HG02943 (cell line): ENCODE measurements around the gene F10.

ENCODE experiments used
- ATAC-seq: cut with Tn5 transposase; IDR thresholded peaks from one replicate; pipeline ENCODE4 v1.9.1; 2021; ENCODE audit warnings: mild to moderate bottlenecking, low read depth, moderate library complexity; ENCODE audit not compliant: unreplicated experiment

F10 gene

DNA sequence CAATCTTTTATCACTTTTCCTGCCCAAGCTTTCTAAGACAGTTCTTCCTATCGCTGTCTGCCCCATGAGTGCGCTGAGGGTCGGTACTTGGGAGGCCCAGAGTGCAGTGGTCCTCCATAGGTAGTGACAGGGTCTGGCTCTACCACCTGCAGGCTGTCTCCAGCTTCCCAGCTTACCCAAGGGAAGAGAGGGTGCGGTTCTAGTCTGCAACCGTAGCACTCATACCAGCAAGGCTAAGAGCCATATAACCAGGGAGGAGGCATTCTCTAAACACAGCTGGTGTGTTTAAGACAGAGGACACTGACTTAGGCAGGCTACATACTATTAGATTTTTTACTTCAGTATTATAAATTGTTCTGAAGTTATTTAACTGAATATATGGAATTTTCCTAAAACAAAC, 44.1 kb downstream of the F10 start:
- ATAC-seq, result no peak

DNA sequence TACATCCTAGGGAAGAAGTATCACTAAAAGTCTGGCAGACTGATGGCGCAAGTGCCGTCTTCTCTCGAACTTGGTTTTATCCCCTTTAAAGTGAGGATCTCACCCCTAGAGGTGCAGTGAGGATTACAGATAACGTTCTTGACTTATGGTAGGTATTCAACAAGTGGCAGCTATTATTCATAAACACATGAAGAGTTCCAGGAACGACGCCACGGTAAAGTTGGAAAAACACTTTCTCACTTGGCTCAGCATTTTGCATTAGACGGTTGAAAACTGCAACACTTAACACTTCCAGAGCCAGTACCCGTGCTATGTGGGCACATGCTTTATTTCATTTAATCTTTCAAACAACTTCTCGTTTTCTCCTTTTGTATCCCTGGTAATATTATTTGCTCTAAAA, 44.6 kb downstream of the F10 start:
- ATAC-seq, result no peak

DNA sequence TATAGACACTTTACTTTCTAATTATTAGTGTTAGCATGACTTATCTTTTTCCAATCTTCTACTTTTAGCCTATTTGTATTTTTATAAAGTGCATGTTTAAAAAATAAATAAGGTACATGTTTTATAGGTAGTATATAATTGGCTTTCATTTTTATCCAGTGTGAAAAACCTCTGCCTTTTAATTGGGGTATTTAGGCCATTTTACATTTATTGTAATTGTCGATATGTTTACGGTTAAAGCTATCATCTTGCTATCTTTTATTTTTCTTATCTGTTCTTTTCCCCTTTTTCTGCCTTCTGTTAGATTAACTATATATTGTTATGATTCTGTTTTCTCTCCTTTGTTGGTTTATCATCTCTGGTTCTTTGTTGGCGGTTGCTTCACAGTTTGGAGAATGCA, 45.0 kb downstream of the F10 start:
- no peak for ATAC-seq

DNA sequence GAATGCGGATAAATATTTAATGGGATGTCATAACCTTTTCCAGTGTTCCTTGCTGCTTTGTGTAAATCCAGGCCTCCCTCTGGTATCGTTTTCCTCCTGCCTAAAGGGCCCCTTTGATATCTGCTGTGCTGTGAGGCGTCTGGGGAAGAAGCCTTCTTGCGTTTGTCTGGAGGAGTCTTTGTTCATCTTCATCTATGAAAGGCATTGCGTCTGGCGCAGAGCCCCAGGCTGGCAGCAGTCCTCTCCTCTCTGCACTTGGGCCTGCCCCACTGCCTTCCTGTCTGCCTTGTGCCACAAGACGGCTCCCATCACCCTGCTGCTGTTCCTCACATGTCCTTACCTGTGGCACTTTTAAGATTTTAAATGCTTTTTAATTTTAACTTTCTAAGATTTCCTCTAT, 45.6 kb downstream of the F10 start:
- ATAC-seq, result no peak

DNA sequence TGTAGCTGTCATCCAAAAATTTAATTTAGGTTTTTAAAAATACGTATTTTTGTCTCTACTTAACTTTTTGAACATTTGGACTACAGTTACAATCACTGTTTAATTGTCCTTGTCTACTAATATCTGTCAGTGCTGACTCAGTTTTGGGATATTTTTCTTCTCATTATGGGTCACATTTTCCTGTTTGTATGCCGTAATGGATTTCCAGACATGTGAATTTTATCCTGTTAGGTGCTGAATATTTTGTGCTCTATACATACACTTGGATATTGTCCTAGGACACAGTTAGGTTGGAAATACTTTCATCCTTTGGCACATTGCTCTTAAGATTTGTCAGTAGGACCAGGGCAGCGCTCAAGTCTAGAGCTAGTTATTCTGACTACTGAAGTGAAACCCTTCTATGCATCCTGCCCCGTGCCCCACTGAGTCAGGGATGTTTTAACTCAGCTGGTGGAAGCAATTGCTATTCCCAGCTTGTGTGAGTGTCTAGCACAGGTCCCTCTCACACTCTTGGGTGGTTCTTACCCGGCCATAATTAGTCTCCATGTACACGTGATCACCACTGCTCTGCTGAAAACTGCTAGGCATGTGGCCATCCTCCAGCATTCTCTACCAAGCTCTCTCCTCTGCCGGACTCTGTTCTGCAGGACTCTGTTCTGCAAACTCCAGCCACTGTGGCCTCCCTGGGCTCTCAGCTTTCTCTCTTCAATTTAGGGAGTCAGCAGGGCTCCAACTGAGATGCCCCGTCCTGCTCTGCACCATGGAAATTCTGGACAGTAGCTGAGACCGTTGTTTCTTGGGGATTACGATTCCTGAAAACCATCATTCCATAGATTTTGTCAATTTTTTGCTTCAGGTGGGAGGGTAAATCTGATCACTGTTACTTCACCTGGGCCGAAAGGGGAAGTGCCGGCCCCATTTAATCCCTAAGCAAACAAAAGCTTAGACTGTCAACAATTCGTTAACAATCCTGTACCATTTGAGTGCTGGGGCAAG, 47.0 kb downstream of the F10 start:
- ATAC-seq, result no peak

DNA sequence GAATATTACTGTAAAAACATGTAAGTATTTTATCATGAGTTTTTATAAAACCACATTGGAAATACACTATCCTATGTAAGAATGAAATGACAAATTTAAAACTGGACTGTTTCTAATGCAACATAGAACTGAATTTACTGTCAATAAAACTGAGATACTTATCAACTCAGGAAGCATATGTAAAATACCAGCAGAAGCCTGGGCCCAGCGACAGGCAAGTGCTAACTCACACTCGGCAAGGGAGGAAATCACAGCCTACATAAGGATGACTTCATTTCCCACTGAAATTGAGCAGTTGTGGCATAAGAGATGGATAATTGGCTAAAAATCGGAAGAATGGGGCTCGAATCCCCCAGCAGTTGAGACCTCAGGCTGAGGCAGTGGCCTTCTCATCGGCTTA, 47.9 kb downstream of the F10 start:
- ATAC-seq, result no peak

DNA sequence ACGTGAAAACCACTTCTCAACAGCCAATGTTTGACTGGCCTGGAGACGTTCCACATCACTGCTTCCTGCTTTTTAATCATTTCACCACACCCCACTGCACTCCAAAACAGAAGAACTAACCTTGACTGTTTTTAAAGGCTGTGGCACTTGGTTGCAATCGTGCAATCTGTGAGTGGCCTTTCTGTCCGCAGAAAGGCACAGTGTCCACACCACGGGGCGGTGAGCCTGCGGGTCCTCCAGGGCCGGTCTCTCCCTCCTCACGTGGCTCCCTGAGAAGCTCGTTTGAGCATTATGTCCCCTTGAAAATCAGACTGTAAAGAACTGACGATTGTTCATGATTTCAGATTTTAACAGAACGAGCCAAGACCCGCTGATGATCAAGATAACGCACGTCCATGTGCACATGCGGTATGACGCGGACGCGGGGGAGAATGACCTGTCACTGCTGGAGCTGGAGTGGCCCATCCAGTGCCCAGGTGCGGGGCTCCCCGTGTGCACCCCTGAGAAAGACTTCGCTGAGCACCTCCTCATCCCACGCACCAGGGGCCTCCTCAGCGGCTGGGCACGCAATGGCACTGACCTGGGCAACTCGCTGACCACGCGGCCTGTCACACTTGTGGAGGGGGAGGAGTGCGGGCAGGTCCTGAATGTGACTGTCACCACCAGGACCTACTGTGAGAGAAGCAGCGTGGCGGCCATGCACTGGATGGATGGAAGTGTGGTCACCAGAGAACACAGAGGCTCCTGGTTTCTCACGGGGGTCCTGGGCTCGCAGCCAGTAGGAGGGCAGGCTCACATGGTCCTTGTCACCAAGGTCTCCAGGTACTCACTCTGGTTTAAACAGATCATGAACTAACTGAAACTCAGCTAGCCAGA, 48.9 kb downstream of the F10 start:
- no peak for ATAC-seq

DNA sequence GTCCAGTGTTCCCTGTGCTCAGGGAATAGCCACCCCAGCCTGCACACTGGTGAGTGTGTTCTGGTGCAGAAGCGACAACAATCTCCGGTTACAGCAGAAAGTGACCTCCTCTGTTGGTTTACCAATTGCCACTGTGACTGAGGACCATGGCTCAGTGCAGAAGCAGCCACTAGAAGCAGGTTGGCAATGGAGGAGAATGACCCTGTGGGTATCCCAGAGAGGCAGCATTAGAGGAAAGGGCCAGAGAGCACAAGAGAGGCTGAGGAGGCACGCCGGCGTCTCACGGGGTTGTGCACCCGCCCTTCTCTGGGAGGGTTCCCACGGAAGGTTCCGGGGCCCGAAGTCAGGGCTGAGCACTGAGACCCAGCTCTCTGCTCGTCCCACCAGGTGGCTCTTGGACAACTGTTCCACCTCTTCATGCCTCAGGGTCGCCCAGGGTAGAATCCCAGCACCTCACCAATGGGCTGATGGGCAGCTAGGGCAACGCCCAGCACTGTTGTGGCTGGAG, 49.9 kb downstream of the F10 start:
- ATAC-seq, result no peak

DNA sequence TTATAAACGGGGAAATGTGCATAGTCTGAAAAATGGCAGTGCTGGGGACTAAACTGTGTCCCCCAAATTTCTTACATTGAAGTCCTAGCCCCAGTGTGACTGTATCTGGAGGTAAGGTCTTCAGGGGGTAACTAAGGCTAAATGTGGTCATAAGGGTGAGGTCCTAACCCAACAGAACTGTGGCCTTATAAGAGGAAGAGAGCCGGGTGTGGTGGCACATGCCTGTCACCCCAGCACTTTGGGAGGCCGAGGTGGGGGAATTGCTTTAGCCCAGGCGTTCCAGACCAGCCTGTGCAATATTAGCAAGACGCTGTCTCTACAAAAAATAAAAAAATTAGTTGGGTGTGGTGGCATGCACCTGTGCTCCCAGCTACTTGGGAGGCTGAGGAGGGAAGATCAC, 53.7 kb downstream of the F10 start:
- ATAC-seq, result no peak

DNA sequence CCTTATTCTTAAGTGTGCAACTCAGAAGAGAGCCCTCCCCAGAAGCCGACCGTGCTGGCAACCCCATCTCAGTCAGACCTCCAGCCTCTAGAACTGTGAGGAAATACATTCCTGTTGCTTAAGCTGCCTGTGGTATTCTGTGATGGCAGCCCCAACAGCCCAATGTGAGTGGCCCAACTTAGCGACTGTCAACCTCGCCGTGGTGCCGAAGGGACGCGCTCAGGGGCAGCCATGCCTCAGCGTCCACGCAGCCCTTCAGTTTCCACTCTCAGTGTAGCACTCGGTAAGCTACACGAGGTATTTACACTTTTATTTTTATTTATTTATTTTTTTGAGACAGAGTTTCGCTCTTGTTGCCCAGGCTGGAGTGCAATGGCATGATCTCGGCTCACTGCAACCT, 54.2 kb downstream of the F10 start:
- ATAC-seq, result no peak

DNA sequence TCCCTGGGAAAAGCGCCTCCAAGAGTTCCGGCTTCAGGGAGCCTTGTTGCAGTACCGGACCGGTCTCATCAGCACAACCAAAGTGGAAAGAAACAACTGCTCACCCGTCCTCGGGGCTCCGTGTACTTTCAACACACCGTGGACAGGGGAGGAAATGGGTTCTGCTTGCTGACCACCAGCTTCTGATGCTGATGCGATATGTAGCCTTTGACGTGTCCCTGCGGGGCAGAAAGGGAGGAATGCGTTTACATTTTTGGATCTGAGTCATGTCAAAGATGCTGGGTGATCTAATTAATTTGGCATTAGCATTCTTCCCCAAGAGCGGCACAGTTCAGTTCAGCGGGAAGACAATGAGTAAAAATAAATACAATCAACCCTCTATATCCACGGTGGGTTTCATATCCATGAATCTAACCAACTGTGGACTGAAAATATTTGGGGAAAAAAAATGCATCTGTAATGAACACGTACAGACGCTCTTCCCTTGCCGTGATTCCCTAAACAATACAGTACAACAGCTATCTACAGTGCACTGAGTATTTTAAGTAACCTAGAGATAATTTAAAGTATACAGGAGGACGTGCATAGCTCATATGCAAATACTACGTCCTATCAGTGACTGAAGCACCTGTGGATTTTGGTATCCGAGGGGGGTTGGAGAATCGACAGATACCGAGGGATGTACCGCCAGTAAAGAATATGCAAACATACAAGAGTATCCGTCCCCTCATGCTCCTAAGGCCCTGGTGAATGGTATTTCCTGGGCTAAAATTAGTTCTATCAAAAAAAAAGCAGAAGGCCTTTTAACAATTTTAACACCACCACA, 55.7 kb downstream of the F10 start:
- no peak for ATAC-seq

DNA sequence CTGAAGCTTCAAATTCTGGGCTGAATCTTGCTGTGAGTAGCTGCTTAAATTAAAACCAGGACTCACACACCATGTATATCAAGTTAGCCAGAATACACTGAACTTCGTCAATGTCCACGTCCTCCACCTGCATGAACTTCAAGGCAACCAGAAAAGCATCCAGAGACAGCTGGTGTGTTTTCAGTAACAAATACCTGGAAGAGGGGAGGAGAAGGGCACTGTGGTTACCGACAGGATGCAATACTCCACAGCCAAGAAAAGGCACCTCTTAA, 56.2 kb downstream of the F10 start:
- ATAC-seq, result no peak

DNA sequence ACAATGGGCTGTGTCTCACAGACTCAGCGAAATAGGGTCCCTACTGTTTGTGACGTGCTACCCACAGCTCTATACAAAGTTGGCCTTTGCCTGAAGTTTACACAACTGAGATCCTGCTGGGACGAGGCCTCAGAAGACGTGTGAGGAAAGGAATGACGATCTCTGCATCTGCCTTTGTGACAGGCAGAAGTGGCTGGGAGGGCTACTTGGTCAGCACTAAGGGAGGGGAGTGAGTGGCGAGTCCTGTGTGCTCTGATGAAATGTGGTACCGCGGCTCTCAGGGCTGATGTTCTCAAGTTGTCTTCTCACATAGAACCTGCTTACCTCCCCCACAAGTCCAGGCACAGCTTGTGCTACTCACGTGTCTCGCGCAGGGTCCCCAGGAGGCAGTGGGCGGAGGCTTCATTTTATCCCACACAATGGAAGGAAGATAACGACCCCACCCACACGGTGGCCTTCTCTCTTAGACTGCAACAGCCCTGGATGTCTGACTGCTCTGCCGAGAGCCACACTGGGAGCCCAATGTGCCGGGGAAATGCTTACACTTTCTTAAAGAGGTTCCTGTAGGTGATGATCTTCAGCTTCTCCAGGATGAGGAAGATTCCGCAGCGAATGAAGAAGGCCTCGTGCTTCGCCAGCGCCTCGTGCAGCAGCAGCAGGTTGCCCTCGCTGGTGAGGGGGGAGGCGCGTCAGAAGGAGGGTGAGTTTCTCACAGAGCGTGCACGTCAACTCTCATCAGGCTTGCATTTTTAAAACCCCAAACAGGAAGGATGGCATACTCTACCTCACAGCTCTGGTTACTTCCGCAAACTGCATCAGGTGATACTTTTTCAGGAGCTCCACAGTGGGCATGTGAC, 57.0 kb downstream of the F10 start:
- ATAC-seq, result no peak

DNA sequence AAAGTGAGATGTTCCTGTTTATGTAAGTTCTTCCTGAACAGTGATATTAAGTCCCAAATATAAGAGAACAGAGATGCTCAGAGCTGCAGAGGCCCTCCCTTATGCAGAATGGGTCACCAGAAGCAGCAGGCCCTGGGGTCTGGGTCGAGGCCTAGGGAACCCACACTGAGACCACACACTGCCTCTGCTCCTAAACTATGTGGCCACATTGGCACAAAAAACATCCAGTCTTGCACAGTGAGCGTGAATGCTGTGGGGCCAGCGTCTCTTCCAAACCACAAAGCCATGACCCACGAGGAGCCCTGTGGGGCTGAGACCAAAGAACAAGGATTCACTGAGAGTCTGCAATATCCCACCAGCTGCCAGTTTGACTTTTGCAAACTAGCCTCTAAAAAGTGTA, 59.4 kb downstream of the F10 start:
- no peak for ATAC-seq

DNA sequence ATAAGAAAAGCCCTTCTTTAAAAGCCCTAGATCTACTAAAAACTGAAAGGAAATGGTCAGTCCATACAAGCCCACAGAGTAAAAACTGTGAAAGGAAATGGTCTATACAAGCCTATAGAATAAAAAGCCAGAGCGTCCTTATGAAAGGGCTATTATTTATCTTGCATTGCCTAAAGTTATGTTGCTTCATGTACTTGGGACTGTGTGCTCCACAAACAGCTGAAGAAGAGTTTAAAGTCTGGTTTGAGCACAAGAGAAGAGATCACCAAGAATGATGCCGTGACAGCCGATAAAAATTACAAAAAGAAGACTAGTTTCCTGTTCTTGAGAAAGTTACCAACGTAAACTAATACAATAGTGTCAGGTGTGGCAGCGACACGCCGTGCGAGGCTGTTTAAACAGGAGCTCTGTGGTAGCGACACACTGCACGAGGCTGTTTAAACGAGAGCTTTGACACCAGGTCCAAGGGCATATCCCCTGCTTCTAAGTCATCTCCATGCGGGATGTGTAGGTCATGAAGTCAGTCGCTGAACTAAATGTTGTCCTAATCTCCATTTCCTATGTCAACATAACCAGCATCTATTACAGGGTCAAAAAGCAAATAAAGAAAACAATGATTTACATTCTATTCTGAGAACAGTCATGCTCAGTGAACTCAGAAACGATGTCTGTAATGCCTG, 61.0 kb downstream of the F10 start:
- ATAC-seq, result no peak

DNA sequence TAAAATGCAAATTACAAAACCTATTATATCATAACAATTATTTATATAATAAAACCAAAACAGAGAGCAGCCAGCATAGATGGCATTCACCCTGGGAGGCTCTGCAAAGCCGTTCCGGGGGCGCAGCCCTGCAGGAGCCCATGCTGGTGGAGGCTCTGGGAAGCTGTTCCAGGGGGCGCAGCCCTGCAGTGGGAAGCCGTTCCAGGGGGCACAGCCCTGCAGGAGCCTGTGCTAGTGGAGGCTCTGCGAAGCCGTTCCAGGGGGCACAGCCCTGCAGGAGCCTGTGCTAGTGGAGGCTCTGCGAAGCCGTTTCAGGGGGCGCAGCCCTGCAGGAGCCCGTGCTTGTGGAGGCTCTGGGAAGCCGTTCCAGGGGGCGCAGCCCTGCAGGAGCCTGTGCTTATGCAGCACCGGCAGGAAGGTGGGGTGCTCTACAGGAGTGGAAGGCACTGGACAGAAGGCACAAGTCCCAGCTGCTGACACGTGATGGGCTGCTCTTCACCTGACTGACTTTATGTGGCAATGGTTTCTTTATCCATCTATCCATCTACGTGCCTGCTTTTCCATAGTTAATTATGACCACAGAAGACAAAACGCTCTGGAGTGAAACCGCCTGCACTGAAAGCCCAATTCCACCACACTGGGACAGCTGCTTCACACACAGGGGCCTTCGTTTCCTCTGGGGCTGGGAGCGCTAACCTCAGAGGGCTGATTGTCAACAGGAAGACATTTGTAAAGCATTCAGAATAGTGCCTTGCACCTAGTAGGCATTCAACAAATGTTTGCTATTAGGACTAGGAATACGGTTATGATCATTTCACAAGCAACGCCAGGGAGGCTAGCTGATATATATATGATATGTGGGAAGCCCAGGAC, 62.2 kb downstream of the F10 start:
- ATAC-seq, result no peak

DNA sequence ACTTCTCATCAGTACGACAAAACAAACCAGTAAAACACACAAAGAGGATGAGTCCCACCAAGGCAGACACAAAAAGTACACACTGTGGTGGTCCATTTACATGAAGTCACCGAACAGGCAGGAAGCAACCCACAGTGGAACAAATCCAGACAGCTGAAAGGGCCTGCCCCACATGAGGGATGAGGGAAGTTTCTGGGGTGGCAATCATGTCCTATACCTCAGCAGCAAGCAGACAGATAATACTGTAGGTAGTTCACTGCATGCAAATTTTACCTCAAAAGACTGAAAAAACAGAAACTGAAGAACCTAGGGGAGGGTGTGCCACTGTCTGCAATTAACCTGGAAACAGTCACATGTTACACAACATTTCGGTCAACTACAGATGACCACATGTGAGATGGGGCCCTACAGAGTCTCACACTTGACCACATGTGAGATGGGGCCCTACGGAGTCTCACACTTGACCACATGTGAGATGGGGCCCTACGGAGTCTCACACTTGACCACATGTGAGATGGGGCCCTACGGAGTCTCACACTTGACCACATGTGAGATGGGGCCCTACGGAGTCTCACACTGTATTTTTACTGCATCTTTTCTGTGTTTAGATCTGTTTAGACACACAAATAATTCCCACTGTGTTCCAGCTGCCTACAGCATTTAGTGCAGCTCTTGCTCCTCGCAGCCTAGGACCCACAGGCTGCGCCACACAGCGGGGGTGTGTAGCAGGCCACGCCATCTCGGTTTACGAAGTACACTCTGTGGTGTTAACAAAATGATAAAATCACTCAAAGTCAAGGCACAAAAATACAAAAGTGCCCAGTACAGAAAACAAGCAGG, 63.7 kb downstream of the F10 start:
- ATAC-seq, result peak; percentile 88
